GM23338 (cell line): Measurements from ENCODE around the gene JAKMIP1. TPM values are rescaled to one million over a fixed set of nuclear protein-coding genes. Genes with fewer than 3 reads are reported as not detected.

ENCODE experiments used
- ATAC-seq: fragments of 200-7000 bp; cut with Tn5 transposase; 3 replicates; pipeline ENCODE4 v1.9.1; 2020
- DNase-seq: peaks from one replicate; pipeline ENCODE4 v3.0.0-alpha.2; 2015; ENCODE audit warnings: low spot score
- H2AFZ ChIP-seq: fragments of 200-600 bp; sonication (generic); 2 replicates; pipeline ENCODE4 v1.8.0; 2016; ENCODE audit warnings: antibody characterized with exemption, mild to moderate bottlenecking, moderate library complexity
- H3F3A ChIP-seq: fragments of 200-600 bp; sonication (generic); replicated peaks from 2 replicates; pipeline ENCODE4 v1.8.0; 2017; ENCODE audit warnings: antibody characterized with exemption, mixed run types, low read depth
- H3K27ac ChIP-seq: fragments of 200-600 bp; sonication (generic); 2 replicates; pipeline ENCODE4 v1.6.1; 2016; ENCODE audit warnings: low read depth
- H3K27me3 ChIP-seq: fragments of 200-600 bp; sonication (generic); 2 replicates; pipeline ENCODE4 v1.8.0; 2016; ENCODE audit warnings: mild to moderate bottlenecking, mixed run types, moderate library complexity; ENCODE audit not compliant: insufficient read depth
- H3K36me3 ChIP-seq: fragments of 200-600 bp; sonication (generic); 2 replicates; pipeline ENCODE4 v1.8.0; 2016; ENCODE audit warnings: mild to moderate bottlenecking; ENCODE audit not compliant: insufficient read depth
- H3K4me1 ChIP-seq: fragments of 200-600 bp; sonication (generic); 2 replicates; pipeline ENCODE4 v1.8.0; 2016; ENCODE audit warnings: mild to moderate bottlenecking, moderate library complexity; ENCODE audit not compliant: insufficient read depth
- H3K4me2 ChIP-seq: fragments of 200-600 bp; sonication (generic); 2 replicates; pipeline ENCODE4 v1.7.1; 2017; ENCODE audit warnings: mixed run types
- H3K4me3 ChIP-seq: fragments of 200-600 bp; sonication (generic); 2 replicates; pipeline ENCODE4 v1.6.1; 2016; ENCODE audit warnings: mixed run types
- H3K79me2 ChIP-seq: fragments of 200-600 bp; sonication (generic); replicated peaks from 2 replicates; pipeline ENCODE4 v1.8.0; 2017; ENCODE audit warnings: mild to moderate bottlenecking; ENCODE audit not compliant: insufficient read depth
- H3K9me2 ChIP-seq: fragments of 200-600 bp; sonication (generic); 2 replicates; pipeline ENCODE4 v1.8.0; 2017; ENCODE audit not compliant: insufficient read depth
- H4K20me1 ChIP-seq: fragments of 200-600 bp; sonication (generic); replicated peaks from 2 replicates; pipeline ENCODE4 v1.8.0; 2017; ENCODE audit warnings: mild to moderate bottlenecking; ENCODE audit not compliant: insufficient read depth
- H3K27ac Mint-ChIP-seq: 2 replicates; pipeline ENCODE4 v1.8.0; 2020; ENCODE audit warnings: inconsistent platforms, mild to moderate bottlenecking, moderate library complexity, mixed read lengths
- H3K27me3 Mint-ChIP-seq: 3 replicates; pipeline ENCODE4 v1.8.0; 2022; ENCODE audit warnings: low read depth, mild to moderate bottlenecking, moderate library complexity, mixed read lengths, inconsistent platforms; ENCODE audit not compliant: insufficient read depth, poor library complexity
- H3K36me3 Mint-ChIP-seq: 3 replicates; pipeline ENCODE4 v1.8.0; 2021; ENCODE audit warnings: low read depth, mild to moderate bottlenecking, inconsistent platforms, moderate library complexity, mixed read lengths
- H3K4me1 Mint-ChIP-seq: 3 replicates; pipeline ENCODE4 v1.8.0; 2020; ENCODE audit warnings: mild to moderate bottlenecking, inconsistent platforms, mixed read lengths
- H3K4me3 Mint-ChIP-seq: 3 replicates; pipeline ENCODE4 v1.8.0; 2021; ENCODE audit warnings: moderate library complexity, mild to moderate bottlenecking, inconsistent platforms, mixed read lengths
- H3K9me3 Mint-ChIP-seq: 3 replicates; pipeline ENCODE4 v1.8.0; 2020; ENCODE audit warnings: moderate library complexity, mild to moderate bottlenecking, inconsistent platforms, mixed read lengths
- CREB1 ChIP-seq: fragments of 250-450 bp; sonication (Bioruptor Pico); IDR thresholded peaks from 2 replicates; pipeline ENCODE4 v1.5.0; 2020; ENCODE audit warnings: low read depth, mild to moderate bottlenecking, moderate library complexity
- CTCF ChIP-seq, 2 experiments: fragments of 200-600 bp in 1 of 2; sonication (generic) in 1 of 2; conservative IDR thresholded peaks; 2 replicates each; pipeline versions ENCODE4 v1.5.1 to v1.6.1; 2016 to 2017; ENCODE audit warnings: antibody characterized with exemption in 2 of 2, low read depth in 2 of 2, mild to moderate bottlenecking in 2 of 2, moderate library complexity in 1 of 2
- ETS1 ChIP-seq: IDR thresholded peaks from 2 replicates; pipeline ENCODE4 v1.6.1; 2016; ENCODE audit warnings: antibody characterized with exemption
- EZH2 ChIP-seq: fragments of 200-600 bp; sonication (generic); IDR thresholded peaks from one replicate; pipeline ENCODE4 v1.8.0; 2017; ENCODE audit warnings: antibody characterized with exemption, mild to moderate bottlenecking, low read depth; ENCODE audit not compliant: unreplicated experiment
- EZH2phosphoT487 ChIP-seq: fragments of 200-600 bp; sonication (generic); IDR thresholded peaks from one replicate; pipeline ENCODE4 v1.8.1; 2018; ENCODE audit warnings: antibody characterized with exemption; ENCODE audit not compliant: unreplicated experiment
- JUNB ChIP-seq: IDR thresholded peaks from one replicate; pipeline ENCODE4 v1.6.1; 2016; ENCODE audit warnings: antibody characterized with exemption; ENCODE audit not compliant: unreplicated experiment
- NANOG ChIP-seq: IDR thresholded peaks from 2 replicates; pipeline ENCODE4 v1.6.1; 2016; ENCODE audit warnings: antibody characterized with exemption, borderline replicate concordance
- POLR2AphosphoS5 ChIP-seq: IDR thresholded peaks from 2 replicates; pipeline ENCODE4 v1.6.1; 2016; ENCODE audit warnings: antibody characterized with exemption, low read depth
- REST ChIP-seq: IDR thresholded peaks from one replicate; pipeline ENCODE4 v1.6.1; 2018; ENCODE audit warnings: antibody characterized with exemption; ENCODE audit not compliant: unreplicated experiment
- STAT1 ChIP-seq: IDR thresholded peaks from one replicate; pipeline ENCODE4 v1.6.1; 2016; ENCODE audit warnings: antibody characterized with exemption; ENCODE audit not compliant: unreplicated experiment
- ZNF114 ChIP-seq: fragments of 250-450 bp; sonication (Bioruptor Pico); IDR thresholded peaks from 2 replicates; pipeline ENCODE4 v1.5.0; 2020; ENCODE audit warnings: mild to moderate bottlenecking, moderate library complexity
- ZNF331 ChIP-seq: fragments of 250-450 bp; sonication (Bioruptor Pico); IDR thresholded peaks from 2 replicates; pipeline ENCODE4 v1.5.0; 2020; ENCODE audit warnings: low read depth, mild to moderate bottlenecking, moderate library complexity
- ZNF462 ChIP-seq: fragments of 250-450 bp; sonication (Bioruptor Pico); IDR thresholded peaks from 2 replicates; pipeline ENCODE4 v1.5.0; 2020; ENCODE audit warnings: mild to moderate bottlenecking, moderate library complexity
- polyA plus RNA-seq: library from polyadenylated mRNA; unstranded; fragments of >200 nt; fragmentation: Nextera tagmentation; extraction: Ambion mirVana; gene quantifications from 2 replicates; pipeline ENCODE4 v1.2.1, GENCODE V29; 2016
- total RNA-seq: library from RNA; depleted of rRNA; stranded (reverse); fragments of >200 nt; shearing (Covaris generic); gene quantifications from 2 replicates; pipeline ENCODE4 v1.2.3, GENCODE V29; 2014

The JAKMIP1 gene
- total and polyA plus RNA-seq, 2 experiments from 2014 or later = 4.6 to 5.1 TPM

GRCh38 chr4:6112606-6113290, 87.6 kb downstream of the JAKMIP1 start:
- Histone ChIP-seq H3K4me3 (no peak overlapping the region), H3K9me2 (no peaks in the 10 kb centered on the region), H4K20me1 (no peaks in the 10 kb centered on the region), H3K27ac (no peak overlapping the region), H2AFZ (no peak overlapping the region), H3K36me3 (no peaks in the 10 kb centered on the region), H3K4me2 (no peak overlapping the region), H3K4me1 (peaks cover 10% of the 10 kb centered on the region), H3F3A (no peaks in the 10 kb centered on the region), H3K27me3 (no peaks in the 10 kb centered on the region), H3K79me2 (no peaks in the 10 kb centered on the region)
- no peak for TF ChIP-seq STAT1
- no peak for TF ChIP-seq ZNF331 (CRISPR knock-in tag)
- no peak for TF ChIP-seq NANOG
- no peak for TF ChIP-seq POLR2AphosphoS5
- no peak for TF ChIP-seq ZNF462 (CRISPR knock-in tag)
- TF ChIP-seq EZH2 = no peak
- no peak for TF ChIP-seq ETS1
- TF ChIP-seq EZH2phosphoT487 = no peak
- no peak for TF ChIP-seq JUNB
- no peak for TF ChIP-seq REST
- TF ChIP-seq ZNF114 (CRISPR knock-in tag) = no peak
- no peak for TF ChIP-seq CTCF (conservative IDR thresholded peaks at IDR 0.05; ENCODE audit: low read depth in 2 of 2)
- no peak for TF ChIP-seq CREB1
- Mint-ChIP-seq H3K9me3 (no peaks in the 10 kb centered on the region), H3K4me1 (peaks cover 28% of the 10 kb centered on the region), H3K36me3 (no peaks in the 10 kb centered on the region), H3K27ac (no peak overlapping the region), H3K27me3 (peaks cover 16% of the 10 kb centered on the region), H3K4me3 (no peak overlapping the region)
- DNase-seq = no peak
- no peak for ATAC-seq
